Cerebellar nuclear complex (tissue), 1 donor: ENCODE measurements around the gene HECTD4.
"Not testable (repeated sequence)": the region's sequence is repeated elsewhere in the genome, so short reads cannot be mapped to it uniquely, and the experiment has no call there.

Experiments
- DNase-seq, 2 experiments: peaks; one replicate each; lab custom pipeline; 2025; lab: John Stamatoyannopoulos, UW

HECTD4 gene

GRCh38 chr12:112160611-112161010, 221.6 kb downstream of the HECTD4 start:
- DNase-seq, result no peak

GRCh38 chr12:112159146-112159541, 223.1 kb downstream of the HECTD4 start:
- no peak for DNase-seq

GRCh38 chr12:112158461-112159145, 223.6 kb downstream of the HECTD4 start:
- not testable (repeated sequence) for DNase-seq

GRCh38 chr12:112153893-112154219, 228.4 kb downstream of the HECTD4 start:
- no peak for DNase-seq

- no peak for DNase-seq
These were observed 228.9 kb downstream of the HECTD4 start for GRCh38 chr12:112153181-112153892.

GRCh38 chr12:112151766-112152541, 230.3 kb downstream of the HECTD4 start:
- no peak for DNase-seq

GRCh38 chr12:112149596-112149995, 232.6 kb downstream of the HECTD4 start:
- DNase-seq, result no peak

GRCh38 chr12:112148031-112148513, 234.2 kb downstream of the HECTD4 start:
- DNase-seq, result no peak

GRCh38 chr12:112146123-112146522, 236.1 kb downstream of the HECTD4 start:
- DNase-seq, result no peak

- DNase-seq, result no peak
These were observed 241.5 kb downstream of the HECTD4 start for GRCh38 chr12:112140728-112141127.

GRCh38 chr12:112134731-112135130, 247.5 kb downstream of the HECTD4 start:
- DNase-seq, result no peak

GRCh38 chr12:112133418-112133817, 248.8 kb downstream of the HECTD4 start:
- DNase-seq, result no peak

- DNase-seq, result no peak
These were observed 250.5 kb downstream of the HECTD4 start for GRCh38 chr12:112131686-112132085.

GRCh38 chr12:112130441-112130998, 251.7 kb downstream of the HECTD4 start:
- no peak for DNase-seq

GRCh38 chr12:112126911-112127310, 255.3 kb downstream of the HECTD4 start:
- no peak for DNase-seq

GRCh38 chr12:112126000-112126438, 256.2 kb downstream of the HECTD4 start:
- DNase-seq, result no peak

GRCh38 chr12:112125250-112125999, 256.8 kb downstream of the HECTD4 start, which contains the start of gene TRAFD1:
Gene TRAFD1, plus strand, starts transcription at chr12:112125560. Its CDS starts 4,963 bp downstream, at chr12:112130523.
- DNase-seq, result peak; percentile 52 to 81

GRCh38 chr12:112124918-112125249, 257.3 kb downstream of the HECTD4 start:
- DNase-seq, result no peak

GRCh38 chr12:112122823-112123690, 259.2 kb downstream of the HECTD4 start:
- no peak for DNase-seq

GRCh38 chr12:112121780-112122565, 260.3 kb downstream of the HECTD4 start:
- no peak for DNase-seq
